Mesenchymal stem cell (in vitro differentiated cells and primary cell): ENCODE results near the gene ACRBP.
A peak's percentile ranks its signal among the peaks of the same experiment; 100 is the strongest.

Source experiments
- DNase-seq: peaks from one replicate; pipeline ENCODE4 v3.0.0-alpha.2; 2013
- H2AFZ ChIP-seq: one replicate; pipeline ENCODE4 v1.6.1; 2013; ENCODE audit warnings: low read depth, mild to moderate bottlenecking, control low read depth, inconsistent platforms, low read length, moderate library complexity
- H2AK5ac ChIP-seq: 2 replicates; pipeline ENCODE4 v1.6.1; 2013; ENCODE audit warnings: low read length, moderate library complexity, mild to moderate bottlenecking, inconsistent platforms; ENCODE audit not compliant: severe bottlenecking
- H2BK120ac ChIP-seq: one replicate; pipeline ENCODE4 v1.6.1; 2013; ENCODE audit warnings: low read depth, mild to moderate bottlenecking, inconsistent platforms, low read length, moderate library complexity
- H2BK12ac ChIP-seq, 2 experiments: one replicate each; pipeline ENCODE4 v1.6.1; 2013; ENCODE audit warnings: inconsistent platforms in 2 of 2, low read length in 2 of 2, mild to moderate bottlenecking in 2 of 2, moderate library complexity in 2 of 2, control low read depth in 1 of 2
- H2BK15ac ChIP-seq: one replicate; pipeline ENCODE4 v1.6.1; 2013; ENCODE audit warnings: mild to moderate bottlenecking, low read depth, inconsistent platforms; ENCODE audit not compliant: poor library complexity, severe bottlenecking
- H2BK5ac ChIP-seq: 2 replicates; pipeline ENCODE4 v1.6.1; 2013; ENCODE audit warnings: low read depth, mild to moderate bottlenecking, low read length, control low read depth, inconsistent platforms; ENCODE audit not compliant: poor library complexity, severe bottlenecking
- H3K14ac ChIP-seq, 2 experiments: one replicate each; pipeline ENCODE4 v1.6.1; 2013; ENCODE audit warnings: inconsistent platforms in 2 of 2, low read length in 2 of 2, control low read depth in 1 of 2, mild to moderate bottlenecking in 1 of 2, moderate library complexity in 1 of 2
- H3K18ac ChIP-seq, 2 experiments: one replicate each; pipeline ENCODE4 v1.6.1; 2013; ENCODE audit warnings: inconsistent platforms in 2 of 2, low read length in 2 of 2, control low read depth in 1 of 2, low read depth in 1 of 2, mild to moderate bottlenecking in 1 of 2
- H3K23ac ChIP-seq, 2 experiments: one replicate each; pipeline ENCODE4 v1.6.1; 2013; ENCODE audit warnings: inconsistent platforms in 2 of 2, low read length in 2 of 2, mild to moderate bottlenecking in 2 of 2, moderate library complexity in 2 of 2, control low read depth in 1 of 2
- H3K27ac ChIP-seq: 2 replicates; pipeline ENCODE4 v1.5.1; 2013; ENCODE audit warnings: mild to moderate bottlenecking, moderate library complexity, low read length, control low read depth, inconsistent platforms; ENCODE audit not compliant: poor library complexity, severe bottlenecking
- H3K27me3 ChIP-seq, 2 experiments: 2 replicates each; pipeline versions ENCODE4 v1.6.1 to v1.7.0; 2013; ENCODE audit warnings: low read length in 2 of 2, mild to moderate bottlenecking in 2 of 2, moderate library complexity in 2 of 2, control low read depth in 1 of 2, inconsistent platforms in 1 of 2; ENCODE audit not compliant: control insufficient read depth in 1 of 2, insufficient read depth in 1 of 2
- H3K36me3 ChIP-seq, 2 experiments: 2 replicates each; pipeline versions ENCODE4 v1.6.1 to v1.7.0; 2013; ENCODE audit warnings: low read length in 2 of 2, control low read depth in 1 of 2, inconsistent platforms in 1 of 2, low read depth in 1 of 2, mild to moderate bottlenecking in 1 of 2; ENCODE audit not compliant: insufficient read depth in 2 of 2, control insufficient read depth in 1 of 2
- H3K4ac ChIP-seq, 2 experiments: one replicate each; pipeline ENCODE4 v1.6.1; 2013; ENCODE audit warnings: inconsistent platforms in 2 of 2, low read length in 2 of 2, mild to moderate bottlenecking in 2 of 2, moderate library complexity in 2 of 2, control low read depth in 1 of 2, low read depth in 1 of 2
- H3K4me1 ChIP-seq: 2 replicates; pipeline ENCODE4 v1.6.1; 2013; ENCODE audit warnings: low read depth, low read length, control low read depth; ENCODE audit not compliant: control insufficient read depth, insufficient read depth
- H3K4me2 ChIP-seq: 2 replicates; pipeline ENCODE4 v1.6.1; 2013; ENCODE audit warnings: low read length, mild to moderate bottlenecking, inconsistent platforms; ENCODE audit not compliant: poor library complexity, severe bottlenecking
- H3K4me3 ChIP-seq, 2 experiments: 2 replicates each; pipeline versions ENCODE4 v1.5.1 to v1.7.0; 2013; ENCODE audit warnings: low read length in 2 of 2, mild to moderate bottlenecking in 2 of 2, control low read depth in 1 of 2, low read depth in 1 of 2; ENCODE audit not compliant: insufficient read depth in 1 of 2
- H3K79me1 ChIP-seq: replicated peaks from 2 replicates; pipeline ENCODE4 v1.6.1; 2013; ENCODE audit warnings: mild to moderate bottlenecking, control low read depth, low read length, inconsistent platforms; ENCODE audit not compliant: poor library complexity, severe bottlenecking
- H3K9ac ChIP-seq: 2 replicates; pipeline ENCODE4 v1.7.0; 2013; ENCODE audit warnings: mild to moderate bottlenecking, low read length, moderate library complexity
- H3K9me3 ChIP-seq: 2 replicates; pipeline ENCODE4 v1.7.0; 2013; ENCODE audit warnings: mild to moderate bottlenecking, low read length; ENCODE audit not compliant: control insufficient read depth
- H4K8ac ChIP-seq: one replicate; pipeline ENCODE4 v1.6.1; 2013; ENCODE audit warnings: inconsistent platforms, mild to moderate bottlenecking, low read length, moderate library complexity
- H4K91ac ChIP-seq: one replicate; pipeline ENCODE4 v1.6.1; 2013; ENCODE audit warnings: mild to moderate bottlenecking, low read length, inconsistent platforms
- WGBS: methylation state at CpG from one replicate; pipeline ENCODE4 v1.1.7; 2013; ENCODE audit warnings: mixed read lengths; 5-methylcytosine and 5-hydroxymethylcytosine counted together

The ACRBP gene

GRCh38 chr12:6620885-6621274 lies 26.4 kb downstream of the ACRBP start:
- H2BK5ac ChIP-seq = no peak overlapping the region
- peak overlapping the region in 1 of 2 experiments; percentile 38 for H3K18ac ChIP-seq
- H3K4ac ChIP-seq = peak overlapping the region in 1 of 2 experiments; percentile 44
- H3K23ac ChIP-seq = peak overlapping the region in 1 of 2 experiments; percentile 23
- H4K91ac ChIP-seq = peak overlapping the region; percentile 43
- H2AK5ac ChIP-seq = no peak overlapping the region
- no peaks in the 10 kb centered on the region for H3K79me1 ChIP-seq
- H3K27ac ChIP-seq = no peak overlapping the region
- peaks cover 0 to 7% of the 10 kb centered on the region in 2 experiments for H3K36me3 ChIP-seq
- H3K4me1 ChIP-seq = peaks cover 9% of the 10 kb centered on the region
- H2BK12ac ChIP-seq = peak overlapping the region in 1 of 2 experiments; percentile 38
- H3K4me2 ChIP-seq = no peak overlapping the region
- H2BK15ac ChIP-seq = no peak overlapping the region
- peak overlapping the region in 1 of 2 experiments; percentile 64 for H3K14ac ChIP-seq
- H4K8ac ChIP-seq = peak overlapping the region; percentile 76
- peak overlapping the region; percentile 81 for H2AFZ ChIP-seq
- H3K4me3 ChIP-seq = peak overlapping the region; percentile 12 to 47
- DNase-seq = no peak
- peaks cover 4 to 10% of the 10 kb centered on the region in 2 experiments for H3K27me3 ChIP-seq
- no peak overlapping the region for H3K9ac ChIP-seq
- no peak overlapping the region for H2BK120ac ChIP-seq
- over 99% methylated on average over 29 of the region's 29 CpGs for WGBS
- no peaks in the 10 kb centered on the region for H3K9me3 ChIP-seq

- 45% methylated on average over 88 of the region's 88 CpGs for WGBS
- peak overlapping the region; percentile 12 to 47 for H3K4me3 ChIP-seq
- H2BK12ac ChIP-seq = peak overlapping the region in 1 of 2 experiments; percentile 38
Observed at GRCh38 chr12:6620137-6620884, 26.9 kb downstream of the ACRBP start.

GRCh38 chr12:6618483-6619225 lies 28.6 kb downstream of the ACRBP start:
- H3K4me1 ChIP-seq = peaks cover 16% of the 10 kb centered on the region
- no peak overlapping the region for H4K91ac ChIP-seq
- H3K9ac ChIP-seq = no peak overlapping the region
- H3K27me3 ChIP-seq = peaks cover 4 to 10% of the 10 kb centered on the region in 2 experiments
- no peak overlapping the region for H2AFZ ChIP-seq
- WGBS = 63% methylated on average over 2 of the region's 5 CpGs
- H3K36me3 ChIP-seq = peaks cover 0 to 7% of the 10 kb centered on the region in 2 experiments
- no peak for DNase-seq
- H2BK12ac ChIP-seq = no peak overlapping the region
- H3K79me1 ChIP-seq = no peaks in the 10 kb centered on the region
- H3K4me2 ChIP-seq = no peak overlapping the region
- no peak overlapping the region for H2AK5ac ChIP-seq
- H3K23ac ChIP-seq = no peak overlapping the region
- H3K18ac ChIP-seq = no peak overlapping the region
- no peak overlapping the region for H2BK5ac ChIP-seq
- no peak overlapping the region for H3K27ac ChIP-seq
- no peak overlapping the region for H2BK120ac ChIP-seq
- H3K14ac ChIP-seq = no peak overlapping the region
- no peak overlapping the region for H3K4me3 ChIP-seq
- H3K9me3 ChIP-seq = no peaks in the 10 kb centered on the region
- no peak overlapping the region for H2BK15ac ChIP-seq
- no peak overlapping the region for H3K4ac ChIP-seq
- H4K8ac ChIP-seq = no peak overlapping the region

More at GRCh38 chr12:6620137-6620884, 26.9 kb downstream of the ACRBP start:
- peak overlapping the region in 1 of 2 experiments; percentile 75 for H3K14ac ChIP-seq
- H2AFZ ChIP-seq = peak overlapping the region; percentile 81
- H3K9me3 ChIP-seq = no peaks in the 10 kb centered on the region
- DNase-seq = peak; percentile 40
- H3K18ac ChIP-seq = peak overlapping the region in 1 of 2 experiments; percentile 65
- no peak overlapping the region for H3K27ac ChIP-seq
- H3K36me3 ChIP-seq = peaks cover 0 to 7% of the 10 kb centered on the region in 2 experiments
- peak overlapping the region in 1 of 2 experiments; percentile 44 for H3K4ac ChIP-seq
- peak overlapping the region; percentile 76 for H4K8ac ChIP-seq
- no peak overlapping the region for H2BK5ac ChIP-seq
- no peak overlapping the region for H2BK120ac ChIP-seq
- no peak overlapping the region for H2AK5ac ChIP-seq
- peak overlapping the region; percentile 43 for H4K91ac ChIP-seq
- H3K23ac ChIP-seq = peak overlapping the region in 1 of 2 experiments; percentile 23
- no peak overlapping the region for H2BK15ac ChIP-seq
- H3K9ac ChIP-seq = no peak overlapping the region
- peaks cover 4 to 10% of the 10 kb centered on the region in 2 experiments for H3K27me3 ChIP-seq
- H3K79me1 ChIP-seq = no peaks in the 10 kb centered on the region
- peaks cover 9% of the 10 kb centered on the region for H3K4me1 ChIP-seq
- H3K4me2 ChIP-seq = no peak overlapping the region

- Histone ChIP-seq H3K79me1 (no peaks in the 10 kb centered on the region), H4K8ac (peak overlapping the region; percentile 12), H3K14ac (no peak overlapping the region), H2AFZ (no peak overlapping the region), H3K27me3 (peaks cover 0 to 5% of the 10 kb centered on the region in 2 experiments), H4K91ac (peak overlapping the region; percentile 91), H3K4me1 (peaks cover 29% of the 10 kb centered on the region), H2BK120ac (peak overlapping the region; percentile 52), H2AK5ac (no peak overlapping the region), H3K9me3 (no peaks in the 10 kb centered on the region), H2BK12ac (peak overlapping the region; percentile 8 to 76), H2BK5ac (no peak overlapping the region), H3K9ac (no peak overlapping the region), H3K4ac (no peak overlapping the region), H3K4me2 (no peak overlapping the region), H3K23ac (no peak overlapping the region), H3K4me3 (no peak overlapping the region), H3K36me3 (peaks cover 0 to 7% of the 10 kb centered on the region in 2 experiments), H3K27ac (no peak overlapping the region), H3K18ac (no peak overlapping the region), H2BK15ac (peak overlapping the region; percentile 60)
- no peak for DNase-seq
- 78% methylated on average over 2 of the region's 3 CpGs for WGBS
Observed at GRCh38 chr12:6615802-6616201, 31.4 kb downstream of the ACRBP start.
